Ovary (tissue), 3 donors: Measurements from ENCODE around the gene ERVK3-1.

Source experiments
- CTCF ChIP-seq, 3 donors: fragments of 450-650 bp in 2 of 3; fragments of 200-600 bp in 1 of 3; IDR thresholded peaks; one replicate each; pipeline versions ENCODE4 v1.5.1 to v1.8.0; 2016 to 2022; ENCODE audit warnings: antibody characterized with exemption in 3 of 3, mild to moderate bottlenecking in 1 of 3
- EP300 ChIP-seq: sonication (generic); formaldehyde crosslinking; IDR thresholded peaks from one replicate; pipeline ENCODE4 v1.6.1; 2017; ENCODE audit warnings: antibody characterized with exemption
- POLR2A ChIP-seq: fragments of 450-650 bp; IDR thresholded peaks from one replicate; pipeline ENCODE4 v1.6.1; 2017; ENCODE audit warnings: antibody characterized with exemption, mild to moderate bottlenecking, moderate library complexity
- donor health status: DM: no; HTN: no; CAD: no.

- TF ChIP-seq CTCF (IDR thresholded peaks at IDR 0.05) (no peak), POLR2A (no peak), EP300 (no peak)
Observed at GRCh38 chr19:58357481-58358145, 52.4 kb downstream of the ERVK3-1 start.
